Thyroid gland (tissue), 4 donors: ENCODE results near the gene KCNJ12.

Source experiments
- CTCF ChIP-seq, 6 experiments: fragments of 200-600 bp in 3 of 6; fragments of 450-650 bp in 3 of 6; sonication (generic) in 3 of 6; IDR thresholded peaks; one replicate each; pipeline ENCODE4 v1.5.1; 2016 to 2019; ENCODE audit warnings: antibody characterized with exemption in 6 of 6, mild to moderate bottlenecking in 2 of 6, inconsistent platforms in 1 of 6, moderate library complexity in 1 of 6
- POLR2A ChIP-seq, 2 donors: fragments of 450-650 bp; IDR thresholded peaks; one replicate each; pipeline ENCODE4 v1.6.1; 2017; ENCODE audit warnings: antibody characterized with exemption in 2 of 2, mild to moderate bottlenecking in 2 of 2, moderate library complexity in 1 of 2

GRCh38 chr17:21452377-21453143, 76.4 kb downstream of the KCNJ12 start:
- TF ChIP-seq CTCF (IDR thresholded peaks at IDR 0.05): peak; percentile 22 to 61 (median 55)
- TF ChIP-seq POLR2A (IDR thresholded peaks at IDR 0.05): no peak
